ENCODE measurements around the gene LRRC74A.
"Not testable (repeated sequence)": the region's sequence is repeated elsewhere in the genome, so short reads cannot be mapped to it uniquely, and the experiment has no call there.

The LRRC74A gene

GRCh38 chr14:76884853-76885276 is 58.7 kb downstream of the LRRC74A start:
- no peak for DNase-seq (ENCODE audit: low read depth, low spot score)

DNA sequence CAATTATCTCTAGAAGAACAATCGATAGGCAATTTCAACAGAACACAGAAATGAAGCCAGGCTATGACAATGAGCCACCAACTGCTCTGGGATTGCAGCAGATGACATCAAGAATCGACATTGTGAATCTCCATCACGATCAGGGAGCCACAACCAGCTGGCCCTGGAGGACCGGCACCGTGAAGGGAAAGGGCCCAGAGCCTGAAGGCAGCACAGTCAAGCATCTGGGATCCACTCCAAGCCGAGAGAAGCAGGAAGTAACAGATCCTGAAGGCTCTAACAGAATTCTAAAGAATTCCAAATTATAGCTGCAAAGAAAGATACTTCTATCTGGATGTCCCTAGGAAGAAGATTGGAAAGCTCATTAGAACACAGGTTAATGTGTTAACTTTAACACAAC is 61.0 kb downstream of the LRRC74A start:
- DNase-seq (ENCODE audit: low read depth, low spot score): no peak

GRCh38 chr14:76891391-76891790 is 65.2 kb downstream of the LRRC74A start:
- no peak for DNase-seq (ENCODE audit: low read depth, low spot score)

- DNase-seq (ENCODE audit: low read depth, low spot score): no peak
Observed at GRCh38 chr14:76894308-76894707, 68.1 kb downstream of the LRRC74A start.

DNA sequence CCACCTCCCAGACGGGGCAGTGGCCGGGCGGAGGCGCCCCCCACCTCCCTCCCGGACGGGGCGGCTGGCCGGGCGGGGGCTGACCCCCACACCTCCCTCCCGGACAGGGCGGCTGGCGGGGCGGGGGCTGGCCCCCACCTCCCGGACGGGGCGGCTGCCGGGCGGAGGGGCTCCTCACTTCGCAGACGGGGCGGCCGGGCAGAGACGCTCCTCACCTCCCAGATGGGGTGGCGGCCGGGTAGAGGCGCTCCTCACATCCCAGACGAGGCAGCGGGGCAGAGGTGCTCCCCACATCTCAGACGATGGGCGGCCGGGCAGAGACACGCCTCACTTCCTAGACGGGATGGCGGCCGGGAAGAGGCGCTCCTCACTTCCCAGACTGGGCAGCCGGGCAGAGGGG is 71.8 kb downstream of the LRRC74A start:
- not testable (repeated sequence) for DNase-seq (ENCODE audit: low read depth, low spot score)

- no peak for DNase-seq (ENCODE audit: low read depth, low spot score)
Observed at GRCh38 chr14:76900682-76901081, 74.5 kb downstream of the LRRC74A start.

DNA sequence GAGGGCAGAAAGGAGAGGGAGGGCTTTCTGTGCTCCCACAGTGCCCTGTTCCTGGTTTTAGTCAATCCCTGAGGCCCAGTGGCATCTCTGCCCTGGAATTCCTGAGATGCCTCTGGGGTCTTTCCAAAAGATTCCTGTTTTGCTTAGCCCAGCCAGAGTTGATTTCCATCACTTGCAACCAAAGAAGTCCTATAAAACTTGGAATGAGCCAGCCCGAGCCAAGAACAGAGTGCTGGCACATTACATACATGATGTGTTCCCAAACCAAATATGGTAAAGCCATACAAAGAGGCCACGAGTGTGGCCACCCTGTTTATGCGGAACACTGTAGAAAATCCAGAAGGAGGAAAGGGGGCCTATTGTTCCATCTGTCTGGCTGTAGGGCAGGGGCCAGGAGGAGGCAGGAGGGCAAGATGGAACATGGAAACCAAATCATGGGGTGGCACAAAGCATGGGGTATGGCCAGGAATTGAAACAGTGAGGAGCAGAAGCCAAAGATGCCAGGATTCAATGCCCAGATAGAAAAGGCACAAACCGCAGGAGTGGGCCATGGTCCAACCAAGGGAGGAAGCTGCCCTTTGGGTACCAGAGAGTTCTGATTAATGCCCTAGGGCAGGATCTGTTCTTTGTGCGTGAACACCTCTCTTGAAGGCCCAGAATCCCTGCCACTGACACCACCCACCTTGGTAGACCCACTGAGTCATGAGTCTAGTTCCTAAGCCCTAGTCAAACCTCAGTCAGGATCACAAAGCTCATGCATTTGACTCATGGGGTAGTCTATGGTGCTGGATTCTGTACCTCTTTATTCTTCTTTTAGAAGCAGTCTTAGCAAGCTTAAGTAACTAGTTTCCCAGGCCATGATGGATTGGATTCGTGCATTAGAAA is 75.2 kb downstream of the LRRC74A start:
- DNase-seq (ENCODE audit: low read depth, low spot score): no peak

DNA sequence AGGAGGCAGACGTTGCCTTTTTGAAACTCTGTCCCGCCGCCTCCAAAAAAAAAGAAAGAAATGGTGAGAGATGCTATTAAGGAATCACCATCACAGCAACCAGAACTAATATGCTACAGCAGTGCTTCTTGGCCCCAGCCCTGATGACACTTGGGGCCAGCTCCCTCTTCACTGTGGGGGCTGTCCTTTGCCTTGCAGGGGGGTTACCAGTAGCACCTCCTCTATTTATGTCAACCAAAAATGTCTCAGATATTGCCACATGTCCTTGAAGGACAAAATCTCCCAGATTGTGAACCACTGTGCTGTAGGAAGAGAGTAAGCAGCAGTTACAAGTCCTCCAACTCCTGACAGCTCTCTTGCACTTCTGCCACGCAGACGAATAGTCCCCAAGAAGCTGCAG is 76.4 kb downstream of the LRRC74A start:
- no peak for DNase-seq (ENCODE audit: low read depth, low spot score)

DNA sequence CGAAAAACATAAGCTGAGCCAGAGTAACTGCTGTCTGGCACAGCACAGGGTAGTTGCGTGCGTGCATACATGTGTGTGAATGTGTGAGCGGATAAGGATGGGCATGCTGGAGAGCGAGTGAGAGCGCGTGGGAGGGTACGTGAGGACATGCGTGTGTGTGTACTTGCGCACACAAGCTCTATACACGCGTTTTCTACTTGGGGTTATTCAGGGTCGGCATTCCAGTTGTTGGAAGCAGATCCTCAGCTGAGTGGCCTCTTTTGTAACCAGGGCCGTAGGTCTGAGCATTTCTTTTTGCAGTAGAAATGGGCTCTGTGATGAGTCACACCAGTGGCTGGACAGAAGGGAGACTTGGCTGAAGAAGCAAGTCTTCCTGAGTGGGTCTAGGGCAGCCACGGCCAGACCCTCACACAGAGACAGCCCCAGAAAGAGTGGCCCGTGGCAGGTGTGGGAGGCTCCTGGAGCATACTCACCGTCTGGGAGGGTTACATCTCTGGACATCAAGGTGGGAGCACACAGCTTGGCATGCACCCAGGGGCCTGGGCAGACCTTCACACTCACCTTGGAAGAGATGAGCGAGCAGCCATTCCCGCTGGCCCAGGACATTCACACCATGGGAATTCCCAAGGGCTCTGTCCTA is 78.0 kb downstream of the LRRC74A start:
- DNase-seq (ENCODE audit: low read depth, low spot score): no peak

GRCh38 chr14:76904740-76905569 is 78.7 kb downstream of the LRRC74A start:
- peak; percentile 54 for DNase-seq (ENCODE audit: low read depth, low spot score)

GRCh38 chr14:76908834-76909233 is 82.6 kb downstream of the LRRC74A start:
- DNase-seq (ENCODE audit: low read depth, low spot score): peak; percentile 15

DNA sequence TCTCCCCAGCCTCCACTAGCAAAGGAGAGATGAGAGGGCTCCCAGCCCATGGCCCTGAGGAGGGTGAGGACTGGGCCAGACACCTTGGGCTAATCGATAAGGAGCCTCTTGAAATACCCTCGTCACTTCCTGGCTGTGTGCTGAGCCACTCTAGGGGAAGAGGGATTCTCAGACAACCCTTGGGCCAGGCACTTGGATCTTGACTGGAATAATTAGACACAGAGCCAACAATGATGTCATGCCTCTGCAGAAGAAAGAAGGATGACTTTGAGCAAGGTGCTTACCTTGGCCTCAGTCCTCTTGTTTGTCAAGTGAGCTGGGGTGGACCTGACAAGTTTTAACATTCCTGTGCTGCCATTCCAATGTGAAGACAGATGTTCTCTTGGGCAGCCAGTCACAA is 83.1 kb downstream of the LRRC74A start:
- DNase-seq (ENCODE audit: low read depth, low spot score): no peak

DNA sequence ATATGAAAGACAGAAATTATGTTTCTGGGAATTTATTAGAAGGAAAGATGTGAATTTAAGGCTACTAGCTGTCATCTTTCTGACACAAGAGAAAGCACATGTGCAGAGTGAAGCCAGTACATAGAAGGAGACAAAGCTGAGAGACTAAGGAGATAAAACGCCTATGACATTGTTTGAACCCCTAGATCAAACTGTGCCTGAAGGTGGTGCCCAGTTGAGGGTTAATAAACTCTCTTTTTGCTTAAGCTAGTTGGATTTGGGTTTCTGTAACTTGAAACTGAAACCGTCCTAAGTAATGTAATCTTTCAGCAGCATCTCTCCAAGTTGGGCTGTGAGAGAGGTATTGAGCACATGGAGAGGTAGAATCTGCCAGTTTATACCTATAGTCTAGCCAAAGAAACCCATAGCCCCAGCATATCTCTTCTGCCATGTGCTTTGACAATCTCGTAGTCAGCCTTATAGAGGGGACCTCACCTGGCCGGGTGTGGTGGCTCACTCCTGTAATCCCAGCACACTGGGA is 84.2 kb downstream of the LRRC74A start:
- DNase-seq (ENCODE audit: low read depth, low spot score): no peak

DNA sequence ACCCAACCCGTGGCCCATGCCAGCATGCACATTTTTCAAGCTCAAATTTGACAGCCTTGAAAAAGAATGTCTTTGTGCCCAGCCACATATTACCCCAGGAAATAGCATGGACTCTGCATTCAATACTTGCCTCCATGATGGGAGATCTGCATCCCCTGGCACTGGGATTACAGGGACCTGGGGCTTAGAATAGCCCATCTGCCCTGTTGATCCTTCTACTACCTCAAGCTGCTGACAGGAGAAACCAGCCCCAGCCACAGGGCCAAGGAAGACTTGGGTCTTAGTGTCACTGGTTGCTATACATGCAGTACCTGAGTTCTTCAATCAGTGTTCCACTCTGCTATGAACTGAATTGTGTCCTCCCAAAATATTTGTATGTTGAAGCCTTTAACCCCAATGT is 85.3 kb downstream of the LRRC74A start:
- no peak for DNase-seq (ENCODE audit: low read depth, low spot score)

GRCh38 chr14:76914533-76915081 is 88.4 kb downstream of the LRRC74A start:
- DNase-seq (ENCODE audit: low read depth, low spot score): not testable (repeated sequence)

DNA sequence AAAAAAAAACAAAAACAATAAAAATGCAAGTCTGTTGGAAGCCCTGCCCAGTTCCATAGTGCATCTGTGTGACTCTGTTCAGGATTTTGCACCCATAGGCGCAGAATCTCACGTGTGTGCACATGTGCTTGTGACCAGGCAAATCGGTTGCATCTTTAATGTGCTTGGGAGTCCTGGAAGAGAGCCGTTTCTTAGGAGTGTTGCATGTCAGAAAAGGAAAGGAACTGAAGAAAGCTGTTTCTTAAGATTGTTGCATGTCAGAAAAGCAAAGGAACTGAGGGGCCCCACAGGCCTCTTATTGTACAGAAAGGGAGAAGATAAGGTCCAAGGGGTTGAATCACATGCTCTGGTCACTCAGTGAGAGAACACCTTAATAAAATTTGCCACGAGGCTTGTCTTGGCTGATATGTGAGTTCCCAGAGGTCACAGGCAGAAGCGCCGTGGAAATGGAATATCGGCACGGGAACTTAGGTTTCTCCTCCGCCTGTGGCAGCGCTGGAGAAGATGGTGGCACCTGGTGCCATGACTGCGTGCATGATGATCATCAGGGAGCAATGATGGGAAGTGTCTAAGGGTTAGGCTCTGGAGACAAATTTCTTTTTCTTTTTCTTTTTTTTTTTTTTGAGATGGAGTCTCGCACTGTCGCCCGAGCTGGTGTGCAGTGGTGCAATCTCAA is 90.0 kb downstream of the LRRC74A start:
- no peak for DNase-seq (ENCODE audit: low read depth, low spot score)

GRCh38 chr14:76917158-76917596 is 91.0 kb downstream of the LRRC74A start:
- DNase-seq (ENCODE audit: low read depth, low spot score): no peak

GRCh38 chr14:76917745-76918255 is 91.6 kb downstream of the LRRC74A start:
- no peak for DNase-seq (ENCODE audit: low read depth, low spot score)

DNA sequence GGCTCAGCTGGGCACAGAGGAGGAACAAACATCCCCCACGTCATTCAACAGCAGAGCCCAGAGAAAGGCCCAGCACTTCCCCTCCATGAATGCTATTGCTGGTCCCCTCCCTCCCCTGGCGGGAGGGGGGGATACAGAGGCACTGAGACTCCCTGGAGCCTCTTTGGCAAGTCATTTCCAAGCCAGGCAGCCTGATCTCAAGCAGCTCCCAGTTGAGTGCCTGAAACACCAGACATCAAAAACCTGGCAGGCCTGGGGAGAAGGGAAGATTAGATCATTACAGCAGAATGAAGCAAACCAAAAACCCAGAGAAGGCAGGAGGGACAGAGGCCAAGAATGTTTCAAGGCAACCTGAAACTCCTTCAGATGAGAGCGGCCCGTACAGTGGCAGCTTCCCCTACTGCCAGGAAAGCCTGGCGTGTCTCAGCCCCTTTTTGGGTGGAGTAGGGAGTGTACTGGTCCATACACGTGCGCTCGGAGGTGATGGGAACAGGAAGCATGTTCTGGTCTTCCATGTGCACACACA is 92.1 kb downstream of the LRRC74A start:
- DNase-seq (ENCODE audit: low read depth, low spot score): no peak

DNA sequence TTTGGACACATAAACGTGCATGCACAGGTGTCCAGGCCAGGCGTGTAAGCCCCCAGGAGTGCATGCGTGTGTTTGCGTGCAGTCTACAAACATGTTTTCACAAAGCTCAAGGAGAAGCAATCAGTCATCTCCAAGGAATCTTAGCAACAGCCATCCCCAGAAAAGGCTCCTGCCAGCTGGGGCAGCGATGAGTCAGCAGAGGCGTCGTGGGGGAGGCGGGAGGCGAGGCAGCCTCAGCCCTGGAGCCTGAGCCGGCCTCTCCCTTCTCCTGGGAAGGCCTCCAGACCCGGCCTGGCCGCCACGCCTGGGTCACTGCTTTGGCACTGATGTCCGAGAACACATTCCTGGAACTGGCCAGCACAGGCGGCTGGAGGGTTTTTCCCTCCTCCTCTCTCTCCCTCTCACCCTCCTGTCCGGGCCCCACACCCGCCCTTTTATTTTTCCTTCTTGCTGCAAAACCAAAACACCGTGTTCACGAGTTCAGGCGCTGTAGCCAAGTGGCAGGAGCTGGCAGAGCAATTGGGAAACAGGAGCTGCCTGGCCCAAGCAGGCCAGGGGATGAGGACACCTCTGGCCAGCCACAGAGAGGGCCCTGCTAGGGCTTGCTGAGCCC is 92.7 kb downstream of the LRRC74A start:
- DNase-seq (ENCODE audit: low read depth, low spot score): no peak

Data from activated CD4-positive, CD25-positive, alpha-beta regulatory T cell treated with anti-CD3 and anti-CD28 coated beads, Interleukin-2, amount 50 U/mL, for 16 hours (primary cell).